ENCODE results near the gene OLFML3.

- no peak for TF ChIP-seq ZNF274 (IDR thresholded peaks at IDR 0.05; ENCODE audit: low read depth, low read length)
- no peak for TF ChIP-seq YY1 (IDR thresholded peaks at IDR 0.05; ENCODE audit: insufficient read depth, insufficient read length)
- no peak for TF ChIP-seq SUZ12 (IDR thresholded peaks at IDR 0.05; ENCODE audit: extremely low read depth, insufficient read depth, insufficient read length)
These were observed 36.1 kb upstream of the OLFML3 start for GRCh38 chr1:113943028-113943811.

Measured in NT2/D1 (cell line).